Upper lobe of left lung (tissue), 4 donors: ENCODE results near the gene PRM1.

Experiments used
- CTCF ChIP-seq, 6 experiments: fragments of 450-650 bp in 4 of 6; fragments of 200-600 bp in 2 of 6; sonication (generic) in 2 of 6; IDR thresholded peaks; one replicate each; pipeline ENCODE4 v1.5.1; 2016 to 2019; ENCODE audit warnings: antibody characterized with exemption in 6 of 6
- POLR2A ChIP-seq, 4 donors: fragments of 450-650 bp; IDR thresholded peaks; one replicate each; pipeline ENCODE4 v1.5.1; 2016 to 2017; ENCODE audit warnings: antibody characterized with exemption in 4 of 4, mild to moderate bottlenecking in 2 of 4

GRCh38 chr16:11250091-11250785 is 30.9 kb downstream of the PRM1 start:
- TF ChIP-seq POLR2A (IDR thresholded peaks at IDR 0.05) (no peak), CTCF (IDR thresholded peaks at IDR 0.05) (no peak)
